RWPE1 (cell line): ENCODE results near the gene GMNN.

Source experiments
- CTCF ChIA-PET: fragments of 350-600 bp; sonication (Branson Sonifier 250); formaldehyde crosslinking; extraction: SDS; loops from one replicate; lab custom pipeline; 2021; lab: Yijun Ruan, JAX
- POLR2A ChIA-PET: fragments of 400-600 bp; formaldehyde crosslinking; extraction: SDS; loops from one replicate; lab custom pipeline; 2020; ENCODE audit warnings: antibody characterized with exemption; ENCODE audit not compliant: low non-redundant PET; lab: Yijun Ruan, JAX
- DNase-seq: peaks from one replicate; pipeline ENCODE4 v3.0.0; 2012; ENCODE audit warnings: low spot score
- H3K27ac ChIP-seq: fragments of 450-650 bp; 2 replicates; pipeline ENCODE4 v1.5.1; 2017
- TF ChIP-seq, protein P1 (sequence below): fragments of 450-650 bp; conservative IDR thresholded peaks from 2 replicates; pipeline ENCODE4 v1.5.1; 2017; ENCODE audit warnings: low read depth, mild to moderate bottlenecking

The GMNN gene

DNA sequence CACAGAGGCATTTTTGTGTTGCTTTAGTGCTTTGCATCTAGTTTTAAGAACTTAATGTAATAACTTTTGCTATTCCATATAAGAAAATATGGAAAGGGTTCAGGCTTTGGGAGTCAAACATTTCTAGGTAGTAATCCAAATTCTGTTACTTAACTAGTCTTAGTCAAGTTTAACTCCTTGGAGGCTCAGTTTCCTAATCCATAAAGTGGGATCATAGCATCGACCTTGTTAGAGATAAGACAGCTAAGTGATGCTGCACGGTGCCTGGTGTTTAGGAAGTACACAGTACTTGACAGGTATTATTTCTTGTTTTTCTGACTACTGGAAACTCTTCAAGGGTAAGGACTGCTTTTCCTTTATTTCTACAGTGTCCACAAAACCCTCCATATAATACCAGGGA lies 48.4 kb downstream of the GMNN start:
- CTCF ChIA-PET, result interaction anchor here (0.6 to 0.7 kb wide), 2 partner anchors 163 to 233 kb away, joined by 3 to 7 read pairs; no protein-coding TSS in a partner anchor
- no peak for DNase-seq
- POLR2A ChIA-PET, result no interaction called here
- TF ChIP-seq, protein P1, sequence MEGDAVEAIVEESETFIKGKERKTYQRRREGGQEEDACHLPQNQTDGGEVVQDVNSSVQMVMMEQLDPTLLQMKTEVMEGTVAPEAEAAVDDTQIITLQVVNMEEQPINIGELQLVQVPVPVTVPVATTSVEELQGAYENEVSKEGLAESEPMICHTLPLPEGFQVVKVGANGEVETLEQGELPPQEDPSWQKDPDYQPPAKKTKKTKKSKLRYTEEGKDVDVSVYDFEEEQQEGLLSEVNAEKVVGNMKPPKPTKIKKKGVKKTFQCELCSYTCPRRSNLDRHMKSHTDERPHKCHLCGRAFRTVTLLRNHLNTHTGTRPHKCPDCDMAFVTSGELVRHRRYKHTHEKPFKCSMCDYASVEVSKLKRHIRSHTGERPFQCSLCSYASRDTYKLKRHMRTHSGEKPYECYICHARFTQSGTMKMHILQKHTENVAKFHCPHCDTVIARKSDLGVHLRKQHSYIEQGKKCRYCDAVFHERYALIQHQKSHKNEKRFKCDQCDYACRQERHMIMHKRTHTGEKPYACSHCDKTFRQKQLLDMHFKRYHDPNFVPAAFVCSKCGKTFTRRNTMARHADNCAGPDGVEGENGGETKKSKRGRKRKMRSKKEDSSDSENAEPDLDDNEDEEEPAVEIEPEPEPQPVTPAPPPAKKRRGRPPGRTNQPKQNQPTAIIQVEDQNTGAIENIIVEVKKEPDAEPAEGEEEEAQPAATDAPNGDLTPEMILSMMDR, result no peak
- no peak overlapping the region for H3K27ac ChIP-seq

DNA sequence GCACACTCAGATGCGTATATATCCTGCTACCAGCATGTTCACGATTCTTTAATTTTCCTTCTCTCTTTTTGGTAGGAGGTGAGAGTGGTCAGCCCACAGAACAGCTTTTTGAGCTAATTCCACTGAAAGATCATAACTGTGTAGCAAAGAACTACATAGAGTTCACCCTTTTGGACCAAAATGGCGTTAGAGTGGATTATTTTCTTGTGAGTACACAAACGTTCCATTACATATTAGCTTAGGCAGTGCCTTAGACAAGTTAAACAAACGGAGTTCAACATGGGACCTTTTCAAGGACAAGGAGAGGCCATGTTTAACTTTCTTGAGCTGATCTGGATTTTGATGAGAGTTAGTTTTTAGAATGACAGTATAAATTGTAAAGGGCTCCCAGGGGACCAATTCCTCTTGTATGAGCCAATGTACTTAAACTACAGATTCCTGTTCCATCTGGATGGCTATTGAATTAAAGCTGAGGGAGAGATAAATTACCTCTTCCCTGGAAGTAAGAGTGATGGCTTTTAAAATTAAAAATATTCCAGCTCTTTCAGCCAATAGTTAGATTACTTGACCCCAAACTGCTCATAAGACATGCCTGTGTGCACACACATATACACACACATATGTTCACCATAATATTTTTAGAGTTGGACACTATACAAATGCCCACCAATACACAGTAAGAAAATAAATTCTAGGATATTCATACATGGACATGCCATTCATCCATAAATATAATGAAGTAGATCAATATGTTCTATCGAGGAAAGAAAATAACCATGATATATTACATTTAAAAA lies 49.6 kb downstream of the GMNN start:
- H3K27ac ChIP-seq, result no peak overlapping the region
- TF ChIP-seq, protein P1, result no peak
- DNase-seq, result no peak
- ChIA-PET POLR2A (no interaction called here), CTCF (no interaction called here)

DNA sequence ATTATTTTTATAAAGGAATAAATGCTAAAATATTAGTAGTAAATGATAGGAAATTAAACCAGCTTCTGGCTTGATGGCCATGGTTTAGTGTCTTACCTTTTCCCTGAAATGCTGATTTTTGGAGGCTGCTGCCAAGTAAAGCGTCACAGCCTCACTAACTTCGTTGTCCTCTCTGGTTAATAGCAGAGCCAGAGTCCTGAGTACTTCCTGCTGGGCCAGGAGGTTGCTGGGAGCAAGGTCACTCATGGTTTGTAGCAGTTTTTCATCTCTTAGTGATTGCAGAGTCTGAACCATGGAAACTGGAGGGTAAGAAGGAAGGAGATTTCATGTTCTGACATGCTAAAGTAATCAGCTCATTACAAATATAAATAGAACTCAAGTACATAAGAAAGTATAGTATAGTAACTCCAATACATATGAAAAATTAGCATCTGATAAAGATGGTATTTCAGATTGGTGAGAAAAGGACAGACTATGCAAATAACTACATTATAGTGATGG lies 50.4 kb downstream of the GMNN start:
- H3K27ac ChIP-seq, result no peak overlapping the region
- no peak for DNase-seq
- POLR2A ChIA-PET, result no interaction called here
- TF ChIP-seq, protein P1, result no peak
- CTCF ChIA-PET, result interaction anchor here (0.6 kb wide), 1 partner anchor 491 kb away, joined by 3 read pairs; no protein-coding TSS in a partner anchor

DNA sequence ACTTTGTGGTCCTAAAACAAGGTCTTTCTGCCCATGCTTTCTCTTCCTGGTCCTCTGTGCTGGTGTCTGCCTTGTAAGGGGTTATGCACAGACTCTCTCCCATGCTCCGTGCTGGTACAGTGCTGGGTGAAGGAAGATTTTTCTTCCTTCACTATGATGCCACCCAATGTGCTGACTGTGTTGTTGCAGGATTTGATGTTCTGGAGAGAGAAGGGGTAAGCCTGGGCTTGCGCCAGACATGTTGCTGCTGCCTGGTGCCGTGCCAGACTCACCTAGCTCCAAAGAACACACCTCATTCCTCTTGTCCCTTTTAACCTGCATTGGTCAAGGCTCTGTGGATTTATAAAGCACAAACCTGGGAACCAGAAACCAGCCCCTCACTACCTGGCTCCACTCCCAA lies 52.4 kb downstream of the GMNN start:
- peak; percentile 40 for DNase-seq
- ChIA-PET CTCF (interaction anchor here (0.6 kb wide), 1 partner anchor 124 kb away, joined by 3 read pairs; no protein-coding TSS in a partner anchor), POLR2A (no interaction called here)
- TF ChIP-seq, protein P1, result no peak
- H3K27ac ChIP-seq, result peak overlapping the region; percentile 45; the same call in 1 of the 2 replicates

DNA sequence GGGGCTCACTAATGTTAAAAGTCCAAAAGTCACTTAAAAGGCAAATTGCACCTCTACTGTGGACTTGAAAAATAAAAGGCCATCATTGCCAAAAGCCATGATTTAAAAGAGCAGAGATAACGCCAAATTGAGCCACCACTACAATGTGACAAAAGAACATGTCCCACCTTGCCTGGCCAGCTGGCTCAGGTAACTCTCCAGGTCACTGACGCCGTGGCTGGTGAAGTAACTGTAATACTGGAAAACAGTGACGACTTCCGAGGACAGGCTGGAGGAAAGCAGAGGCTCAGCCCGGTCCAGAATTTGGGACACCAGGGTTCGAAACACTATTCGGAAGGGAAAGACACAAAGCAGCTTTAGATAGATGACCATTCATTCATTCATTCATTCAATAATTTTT lies 53.2 kb downstream of the GMNN start:
- no peak for DNase-seq
- POLR2A ChIA-PET, result no interaction called here
- CTCF ChIA-PET, result no interaction called here
- TF ChIP-seq, protein P1, result no peak
- no peak overlapping the region for H3K27ac ChIP-seq

DNA sequence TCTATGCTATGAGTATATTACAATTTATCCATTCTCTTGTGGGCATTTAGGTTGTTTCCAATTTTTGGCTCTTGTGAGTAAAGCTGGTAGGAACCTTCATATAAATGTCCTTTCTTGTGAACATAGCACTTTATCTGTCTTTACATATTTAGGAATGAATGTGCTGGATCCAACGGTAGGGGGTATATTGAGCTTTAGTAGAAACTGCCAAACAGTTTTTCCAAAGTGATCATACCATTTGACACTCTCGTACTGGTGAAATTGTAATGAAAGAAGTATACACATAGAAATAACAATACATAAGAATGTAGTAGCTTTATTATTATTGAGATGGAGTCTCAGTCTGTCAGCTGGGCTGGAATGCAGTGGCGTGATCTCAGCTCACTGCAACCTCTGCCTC lies 54.9 kb downstream of the GMNN start:
- POLR2A ChIA-PET, result no interaction called here
- TF ChIP-seq, protein P1, result no peak
- CTCF ChIA-PET, result interaction anchor here (0.6 to 0.8 kb wide), 3 partner anchors 12 to 454 kb away, joined by 3 read pairs; no protein-coding TSS in a partner anchor
- no peak overlapping the region for H3K27ac ChIP-seq
- DNase-seq, result no peak
